ENCODE data around the gene JAK1.
"Not testable (repeated sequence)": the region's sequence is repeated elsewhere in the genome, so short reads cannot be mapped to it uniquely, and the experiment has no call there.

GRCh38 chr1:64919120-64919519 is 47.2 kb downstream of the JAK1 start:
- TF ChIP-seq CTCF (IDR thresholded peaks at IDR 0.05 in 2 of 3, conservative IDR thresholded peaks at IDR 0.05 in 1 of 3; ENCODE audit: insufficient read depth in 2 of 3, low read depth in 1 of 3, low read length in 3 of 3); HDAC1 (IDR thresholded peaks at IDR 0.05); NELFE (IDR thresholded peaks at IDR 0.05; ENCODE audit: insufficient read depth, insufficient read length); HDGF (IDR thresholded peaks at IDR 0.05); ADNP (tag; IDR thresholded peaks at IDR 0.05); ATF7 (IDR thresholded peaks at IDR 0.05); MTA2 (IDR thresholded peaks at IDR 0.05; ENCODE audit: low read depth); ZNF12 (CRISPR knock-in tag; IDR thresholded peaks at IDR 0.05); WHSC1 (IDR thresholded peaks at IDR 0.05; ENCODE audit: low read length): not testable (repeated sequence)

All from K562 (cell line).